NB4 (cell line): ENCODE results near the gene CDH11.

Source experiments
- TF ChIP-seq, protein P1 (sequence below): IDR thresholded peaks from 2 replicates; pipeline ENCODE4 v1.6.1; 2011; ENCODE audit warnings: low read depth, low read length
- TF ChIP-seq, protein P2 (sequence below): IDR thresholded peaks from one replicate; pipeline ENCODE4 v1.5.1; 2012; ENCODE audit warnings: low read depth, low read length

DNA sequence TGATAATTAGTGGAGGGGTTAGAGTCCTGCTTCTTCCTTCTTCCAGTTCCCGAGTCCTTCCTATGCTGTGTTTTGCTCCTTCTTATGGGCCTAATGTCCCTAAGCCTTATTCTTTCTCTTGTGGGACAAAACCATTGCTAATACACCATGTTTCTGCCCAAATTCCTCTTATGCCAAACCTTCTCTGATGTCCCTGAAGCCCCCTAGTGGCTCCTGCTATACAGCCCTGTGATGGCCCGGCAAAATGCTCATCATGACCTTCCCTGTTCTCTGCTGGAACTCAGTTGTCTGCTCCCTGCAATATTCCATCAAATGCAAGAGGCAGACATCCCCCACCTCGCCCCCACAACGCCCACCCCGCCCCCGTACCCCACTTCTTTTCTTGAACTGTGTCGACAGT, 171.6 kb downstream of the CDH11 start:
- TF ChIP-seq, protein P1, sequence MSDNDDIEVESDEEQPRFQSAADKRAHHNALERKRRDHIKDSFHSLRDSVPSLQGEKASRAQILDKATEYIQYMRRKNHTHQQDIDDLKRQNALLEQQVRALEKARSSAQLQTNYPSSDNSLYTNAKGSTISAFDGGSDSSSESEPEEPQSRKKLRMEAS: no peak
- TF ChIP-seq, protein P2, sequence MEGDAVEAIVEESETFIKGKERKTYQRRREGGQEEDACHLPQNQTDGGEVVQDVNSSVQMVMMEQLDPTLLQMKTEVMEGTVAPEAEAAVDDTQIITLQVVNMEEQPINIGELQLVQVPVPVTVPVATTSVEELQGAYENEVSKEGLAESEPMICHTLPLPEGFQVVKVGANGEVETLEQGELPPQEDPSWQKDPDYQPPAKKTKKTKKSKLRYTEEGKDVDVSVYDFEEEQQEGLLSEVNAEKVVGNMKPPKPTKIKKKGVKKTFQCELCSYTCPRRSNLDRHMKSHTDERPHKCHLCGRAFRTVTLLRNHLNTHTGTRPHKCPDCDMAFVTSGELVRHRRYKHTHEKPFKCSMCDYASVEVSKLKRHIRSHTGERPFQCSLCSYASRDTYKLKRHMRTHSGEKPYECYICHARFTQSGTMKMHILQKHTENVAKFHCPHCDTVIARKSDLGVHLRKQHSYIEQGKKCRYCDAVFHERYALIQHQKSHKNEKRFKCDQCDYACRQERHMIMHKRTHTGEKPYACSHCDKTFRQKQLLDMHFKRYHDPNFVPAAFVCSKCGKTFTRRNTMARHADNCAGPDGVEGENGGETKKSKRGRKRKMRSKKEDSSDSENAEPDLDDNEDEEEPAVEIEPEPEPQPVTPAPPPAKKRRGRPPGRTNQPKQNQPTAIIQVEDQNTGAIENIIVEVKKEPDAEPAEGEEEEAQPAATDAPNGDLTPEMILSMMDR: peak; percentile 37
